ENCODE results near the gene PAN3. TPM values are rescaled to one million over a fixed set of nuclear protein-coding genes. Genes with fewer than 3 reads are reported as not detected.

The PAN3 gene
- total RNA-seq, 1 experiment from 2014 or later: 24.8 TPM

- Mint-ChIP-seq H3K27me3 (ENCODE audit: unreplicated experiment) (peaks cover 28% of the 10 kb centered on the region), H3K9me3 (ENCODE audit: low read depth, unreplicated experiment) (no peaks in the 10 kb centered on the region), H3K36me3 (ENCODE audit: insufficient read depth, unreplicated experiment) (peaks cover 5% of the 10 kb centered on the region), H3K4me3 (ENCODE audit: low read depth, unreplicated experiment) (no peak overlapping the region), H3K27ac (ENCODE audit: unreplicated experiment) (no peak overlapping the region), H3K4me1 (ENCODE audit: low read depth, unreplicated experiment) (no peaks in the 10 kb centered on the region)
- no peak for TF ChIP-seq CTCF (IDR thresholded peaks at IDR 0.05; ENCODE audit: unreplicated experiment)
- no peak for DNase-seq
- intact Hi-C loops (cut with micrococcal nuclease; ENCODE audit: unreplicated experiment): no loop called here
- CTCF ChIA-PET: no interaction called here
- BruUV-seq (replicated peaks): no TSS peak
Observed at GRCh38 chr13:28339419-28339818, 201.1 kb downstream of the PAN3 start.

- H3K27me3 Mint-ChIP-seq (ENCODE audit: unreplicated experiment): peaks cover 19% of the 10 kb centered on the region
- peaks cover 5% of the 10 kb centered on the region for H3K36me3 Mint-ChIP-seq (ENCODE audit: insufficient read depth, unreplicated experiment)
- H3K4me1 Mint-ChIP-seq (ENCODE audit: low read depth, unreplicated experiment): no peaks in the 10 kb centered on the region
- BruUV-seq (replicated peaks): no TSS peak
- no peaks in the 10 kb centered on the region for H3K9me3 Mint-ChIP-seq (ENCODE audit: low read depth, unreplicated experiment)
- no peak overlapping the region for H3K27ac Mint-ChIP-seq (ENCODE audit: unreplicated experiment)
- intact Hi-C loops (cut with micrococcal nuclease; ENCODE audit: unreplicated experiment): no loop called here
- H3K4me3 Mint-ChIP-seq (ENCODE audit: low read depth, unreplicated experiment): no peak overlapping the region
- no peak for DNase-seq
- CTCF ChIA-PET: no interaction called here
- no peak for TF ChIP-seq CTCF (IDR thresholded peaks at IDR 0.05; ENCODE audit: unreplicated experiment)
Observed at GRCh38 chr13:28340272-28340793, 202.0 kb downstream of the PAN3 start.

GRCh38 chr13:28342251-28342650, 203.9 kb downstream of the PAN3 start:
- no TSS peak for BruUV-seq (replicated peaks)
- Mint-ChIP-seq H3K9me3 (ENCODE audit: low read depth, unreplicated experiment) (no peaks in the 10 kb centered on the region), H3K4me3 (ENCODE audit: low read depth, unreplicated experiment) (no peak overlapping the region), H3K27me3 (ENCODE audit: unreplicated experiment) (peaks cover 12% of the 10 kb centered on the region), H3K4me1 (ENCODE audit: low read depth, unreplicated experiment) (no peaks in the 10 kb centered on the region), H3K27ac (ENCODE audit: unreplicated experiment) (no peak overlapping the region), H3K36me3 (ENCODE audit: insufficient read depth, unreplicated experiment) (peaks cover 5% of the 10 kb centered on the region)
- no peak for TF ChIP-seq CTCF (IDR thresholded peaks at IDR 0.05; ENCODE audit: unreplicated experiment)
- DNase-seq: no peak
- intact Hi-C loops (cut with micrococcal nuclease; ENCODE audit: unreplicated experiment): no loop called here
- CTCF ChIA-PET: no interaction called here

GRCh38 chr13:28344163-28344562, 205.8 kb downstream of the PAN3 start:
- no peak overlapping the region for H3K4me3 Mint-ChIP-seq (ENCODE audit: low read depth, unreplicated experiment)
- intact Hi-C loops (cut with micrococcal nuclease; ENCODE audit: unreplicated experiment): no loop called here
- CTCF ChIA-PET: no interaction called here
- no peaks in the 10 kb centered on the region for H3K9me3 Mint-ChIP-seq (ENCODE audit: low read depth, unreplicated experiment)
- BruUV-seq (replicated peaks): no TSS peak
- no peak overlapping the region for H3K27ac Mint-ChIP-seq (ENCODE audit: unreplicated experiment)
- TF ChIP-seq CTCF (IDR thresholded peaks at IDR 0.05; ENCODE audit: unreplicated experiment): no peak
- H3K27me3 Mint-ChIP-seq (ENCODE audit: unreplicated experiment): peaks cover 2% of the 10 kb centered on the region
- no peaks in the 10 kb centered on the region for H3K4me1 Mint-ChIP-seq (ENCODE audit: low read depth, unreplicated experiment)
- DNase-seq: no peak
- H3K36me3 Mint-ChIP-seq (ENCODE audit: insufficient read depth, unreplicated experiment): peaks cover 5% of the 10 kb centered on the region

Other genes with a start within 250 kb of the PAN3 start
- gene PDX1, start 218.5 kb upstream of the PAN3 start, total RNA-seq (2022): 1.2 and 1.8 TPM in 2 replicates
- 1.0 TPM in 1 of 2 replicates, not detected in the other for gene CDX2, start 169.2 kb upstream of the PAN3 start, total RNA-seq (2022)
- not detected in 2 replicates for gene URAD, start 149.9 kb upstream of the PAN3 start, total RNA-seq (2022)
- 0.10 TPM in 1 of 2 replicates, not detected in the other for gene FLT3, start 38.0 kb upstream of the PAN3 start, total RNA-seq (2022)

Data from Calu3 (cell line).